ENCODE measurements around the gene MAP1S. TPM values are rescaled to one million over a fixed set of nuclear protein-coding genes. Genes with fewer than 3 reads are reported as not detected.

The MAP1S gene
- total and polyA plus RNA-seq, 2 of the 13 experiments (the other 11 are each of a cell fraction or from before 2014, with no cell fraction given), result 3.8 to 7.3 TPM

GRCh38 chr19:17766543-17767131 is 47.4 kb downstream of the MAP1S start (continued):
- TF ChIP-seq ZBTB39 (CRISPR knock-in tag; IDR thresholded peaks at IDR 0.05) (no peak), ZNF281 (CRISPR knock-in tag; IDR thresholded peaks at IDR 0.05; ENCODE audit: borderline replicate concordance) (no peak), TRIM22 (IDR thresholded peaks at IDR 0.05) (no peak), HOXD1 (CRISPR knock-in tag; IDR thresholded peaks at IDR 0.05) (no peak), ATF7 (IDR thresholded peaks at IDR 0.05) (no peak), ATF7 (CRISPR knock-in tag; IDR thresholded peaks at IDR 0.05) (no peak), ZNF607 (CRISPR knock-in tag; IDR thresholded peaks at IDR 0.05; ENCODE audit: borderline replicate concordance) (no peak), MEF2D (CRISPR knock-in tag; IDR thresholded peaks at IDR 0.05) (no peak; the same call in none of the 2 replicates), KMT2A (CRISPR knock-in tag; IDR thresholded peaks at IDR 0.05) (no peak), KLF16 (CRISPR knock-in tag; IDR thresholded peaks at IDR 0.05) (peak in 1 of 2 experiments; percentile 69; a peak in 1 of 4 replicates), GPN1 (CRISPR knock-in tag; IDR thresholded peaks at IDR 0.05; ENCODE audit: borderline replicate concordance) (no peak), ZNF713 (CRISPR knock-in tag; IDR thresholded peaks at IDR 0.05) (no peak), ZHX1 (CRISPR knock-in tag; IDR thresholded peaks at IDR 0.05; ENCODE audit: low read depth) (0 out of 2 replicates have a peak, but pooled peaks have one; percentile 27), ZNF343 (CRISPR knock-in tag; IDR thresholded peaks at IDR 0.05) (no peak), TCF7L2 (IDR thresholded peaks at IDR 0.05; ENCODE audit: low read depth, low read length) (no peak), FOXK2 (IDR thresholded peaks at IDR 0.05) (no peak), PBX2 (CRISPR knock-in tag; IDR thresholded peaks at IDR 0.05) (no peak), ZNF644 (CRISPR knock-in tag; IDR thresholded peaks at IDR 0.05; ENCODE audit: low read depth) (no peak), ZSCAN5A (CRISPR knock-in tag; IDR thresholded peaks at IDR 0.05; ENCODE audit: borderline replicate concordance) (no peak)
